IPS DF 4.7 (cell line): ENCODE data around the gene TMEM61.
"Not testable (repeated sequence)": the region's sequence is repeated elsewhere in the genome, so short reads cannot be mapped to it uniquely, and the experiment has no call there.

Source experiments
- DNase-seq: peaks from one replicate; pipeline ENCODE4 v3.0.0-alpha.2; 2013; ENCODE audit warnings: low spot score; ENCODE audit errors: extremely low read depth

TMEM61 gene

DNA sequence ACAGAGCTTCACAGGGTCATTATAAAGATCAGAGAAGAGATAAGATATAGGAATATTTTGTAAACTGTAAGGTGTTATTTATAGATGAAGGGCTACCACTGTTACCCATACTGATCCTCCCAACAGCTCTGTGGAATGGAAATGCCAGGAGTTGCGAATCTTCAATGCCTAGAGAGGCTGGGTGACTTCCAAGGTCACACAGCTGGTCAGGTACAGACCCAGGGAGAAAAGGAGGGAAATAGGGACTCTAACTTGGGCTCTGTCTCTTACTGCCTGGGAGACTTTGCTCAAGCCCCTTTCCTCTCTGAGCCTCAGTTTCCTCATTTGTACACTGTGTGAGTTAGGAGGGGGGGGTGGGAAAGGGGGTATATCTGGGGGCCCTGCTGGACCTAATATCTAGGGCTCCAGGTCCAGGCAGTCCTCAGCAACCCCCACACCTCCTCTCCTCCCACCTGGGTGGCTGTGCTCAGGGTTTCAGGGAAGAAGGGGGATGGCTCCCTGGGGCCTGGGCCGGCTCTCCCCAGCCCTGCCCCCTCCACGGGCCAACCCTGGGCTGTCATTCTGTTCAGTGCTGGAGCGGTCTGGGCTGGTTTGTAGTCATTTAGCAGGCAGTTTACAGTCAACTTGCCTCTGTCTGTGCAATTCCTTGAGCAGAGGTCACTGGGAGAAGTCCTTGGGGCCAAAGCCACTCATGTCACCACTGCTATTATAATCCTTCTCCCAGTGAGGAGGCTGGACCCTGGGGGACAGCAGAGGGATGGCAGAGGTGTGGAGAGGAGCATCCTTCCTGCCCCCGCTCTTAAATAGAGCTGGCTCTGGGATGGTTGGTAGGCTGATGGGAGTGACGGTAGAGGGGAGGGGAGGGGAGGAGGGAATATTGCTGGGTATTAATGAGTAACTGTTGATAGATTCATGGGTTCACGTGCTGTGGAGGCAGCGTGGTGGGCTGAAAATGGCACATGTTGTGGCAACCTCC, 20.0 kb downstream of the TMEM61 start:
- no peak for DNase-seq

DNA sequence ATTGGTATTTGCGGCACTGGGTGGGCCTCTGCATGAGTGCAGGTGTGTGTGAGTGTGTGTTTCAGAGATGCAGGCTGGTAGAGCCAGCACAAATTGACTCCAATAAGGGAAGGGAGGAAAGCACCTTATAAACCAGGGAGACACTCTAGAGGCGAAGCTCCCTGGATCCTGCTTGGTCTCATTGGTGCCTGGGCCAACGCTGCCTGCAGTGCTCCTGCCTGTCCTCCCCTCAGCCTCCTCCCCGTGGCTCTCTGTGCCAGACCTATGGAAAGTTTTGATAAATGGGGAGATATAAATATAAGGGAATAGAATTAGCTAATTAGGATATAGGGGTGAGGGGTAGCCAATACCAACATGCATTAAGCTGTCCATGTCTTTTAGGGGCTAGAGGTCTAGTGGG, 20.9 kb downstream of the TMEM61 start:
- no peak for DNase-seq

DNA sequence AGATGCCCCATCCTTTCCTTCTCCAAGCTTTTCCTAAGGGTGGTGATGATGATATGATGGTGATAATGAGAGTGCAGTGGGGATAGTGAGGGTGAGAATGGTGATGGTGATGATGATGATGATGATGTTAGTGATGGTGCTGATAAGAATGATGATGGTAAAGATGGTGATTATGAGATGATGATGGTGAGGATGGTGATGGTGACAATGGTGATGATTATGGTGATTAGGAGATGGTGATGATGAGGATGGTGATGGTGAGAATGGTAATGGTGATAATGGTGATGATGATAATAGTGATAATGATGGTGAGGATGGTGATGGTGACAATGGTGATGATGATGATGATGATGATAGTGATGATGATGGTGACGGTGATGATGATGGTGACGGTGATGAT, 22.3 kb downstream of the TMEM61 start:
- DNase-seq, result no peak

DNA sequence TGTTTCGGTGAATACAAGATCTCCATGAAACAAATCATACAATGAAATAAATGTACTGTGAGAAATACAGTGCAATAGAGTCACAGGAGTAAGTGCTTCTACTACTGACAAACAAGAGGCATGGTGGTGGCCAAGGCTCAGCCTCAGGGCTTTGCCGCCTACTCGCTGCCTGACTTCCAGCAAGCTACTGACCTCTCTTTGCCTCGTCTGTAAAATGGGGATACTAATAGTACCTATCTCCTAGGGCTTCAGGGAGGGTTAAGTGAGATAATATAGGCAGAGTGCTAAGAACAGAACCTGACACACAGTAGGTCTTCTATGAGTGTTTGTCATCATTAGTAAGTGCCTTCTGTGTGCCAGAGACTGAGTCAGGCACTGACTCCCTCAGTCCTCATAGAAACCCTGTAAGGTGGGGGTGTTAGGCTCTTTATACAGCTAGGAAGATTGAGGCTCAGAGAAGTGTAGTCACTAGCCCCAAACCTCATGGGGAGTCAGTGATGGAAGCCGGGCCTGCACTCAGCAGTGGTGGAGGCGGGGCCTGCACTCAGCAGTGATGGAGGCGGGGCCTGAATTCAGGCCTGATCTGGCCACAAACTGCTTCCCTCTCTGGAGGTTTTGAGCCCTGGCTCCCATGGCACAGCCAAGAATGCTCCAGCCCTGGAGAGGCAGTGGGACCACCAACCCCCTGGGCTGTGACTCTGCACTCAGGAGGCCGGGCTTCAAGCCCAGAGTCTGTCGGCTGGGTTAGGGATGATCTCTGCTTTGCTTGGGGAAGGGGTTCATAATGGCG, 25.1 kb downstream of the TMEM61 start:
- no peak for DNase-seq

DNA sequence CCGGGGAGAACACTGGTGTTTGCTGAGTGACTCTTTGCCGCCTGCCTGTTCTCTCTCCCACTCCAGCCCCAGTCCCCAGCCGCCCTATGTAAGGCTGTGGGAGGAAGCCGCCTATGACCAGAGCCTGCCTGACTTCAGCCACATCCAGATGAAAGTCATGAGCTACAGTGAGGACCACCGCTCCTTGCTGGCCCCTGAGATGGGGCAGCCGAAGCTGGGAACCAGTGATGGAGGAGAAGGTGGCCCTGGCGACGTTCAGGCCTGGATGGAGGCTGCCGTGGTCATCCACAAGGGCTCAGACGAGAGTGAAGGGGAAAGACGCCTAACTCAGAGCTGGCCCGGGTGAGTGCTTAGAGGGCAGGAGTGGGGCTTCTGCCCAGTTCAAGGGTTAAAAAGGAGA, 26.5 kb downstream of the TMEM61 start:
- no peak for DNase-seq

DNA sequence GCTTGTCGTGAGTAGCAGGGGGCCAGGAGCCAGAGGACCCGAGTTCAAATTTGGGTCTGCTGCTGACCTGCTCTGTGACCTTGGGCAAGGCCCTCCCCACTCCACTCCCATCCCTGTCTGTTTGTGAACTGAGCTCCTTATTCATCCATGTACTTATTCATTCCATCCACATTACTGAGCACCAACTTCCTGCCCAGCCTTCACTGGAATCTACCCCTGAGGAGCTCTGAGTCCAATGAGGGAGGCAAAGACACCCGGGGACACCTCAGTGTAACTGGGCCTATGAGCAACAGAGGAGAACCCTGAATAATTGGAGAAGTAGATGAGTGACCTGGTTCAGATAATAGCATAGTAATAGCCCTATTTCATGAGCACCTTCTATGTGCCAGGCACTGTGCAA, 27.2 kb downstream of the TMEM61 start:
- DNase-seq, result no peak

DNA sequence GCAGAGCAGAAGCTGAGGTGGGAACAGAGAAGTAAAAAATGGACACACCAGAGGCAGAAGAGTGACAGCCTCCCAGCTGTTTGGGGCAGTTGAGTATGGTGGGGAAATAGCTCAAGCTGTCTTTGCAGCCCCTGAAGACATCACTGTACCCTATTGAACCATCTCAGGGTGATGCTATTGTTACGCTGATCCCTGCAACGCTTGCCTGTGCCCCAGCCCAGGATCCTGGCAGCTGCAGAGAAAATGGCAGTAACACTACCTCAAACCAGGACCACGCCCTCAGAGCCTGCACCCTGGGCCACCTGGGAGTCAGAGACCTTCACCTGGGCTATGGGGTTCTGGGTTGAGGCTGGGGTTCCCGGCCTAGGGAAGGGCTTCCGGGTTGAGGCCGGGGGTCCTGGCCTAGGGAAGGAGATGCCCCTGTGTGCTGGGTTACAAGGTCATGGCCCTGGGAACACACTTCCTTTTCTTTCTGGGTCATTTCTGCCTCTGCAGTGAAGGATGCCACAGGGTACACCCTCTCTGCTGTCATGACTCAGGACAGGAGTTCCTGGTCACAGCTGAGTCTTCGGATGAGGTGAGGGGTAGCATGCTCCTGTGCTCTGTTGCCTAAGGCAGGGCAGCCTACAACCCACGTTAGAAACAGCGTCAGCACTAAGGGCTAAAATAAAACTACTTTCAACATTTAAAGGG, 29.9 kb downstream of the TMEM61 start:
- no peak for DNase-seq

DNA sequence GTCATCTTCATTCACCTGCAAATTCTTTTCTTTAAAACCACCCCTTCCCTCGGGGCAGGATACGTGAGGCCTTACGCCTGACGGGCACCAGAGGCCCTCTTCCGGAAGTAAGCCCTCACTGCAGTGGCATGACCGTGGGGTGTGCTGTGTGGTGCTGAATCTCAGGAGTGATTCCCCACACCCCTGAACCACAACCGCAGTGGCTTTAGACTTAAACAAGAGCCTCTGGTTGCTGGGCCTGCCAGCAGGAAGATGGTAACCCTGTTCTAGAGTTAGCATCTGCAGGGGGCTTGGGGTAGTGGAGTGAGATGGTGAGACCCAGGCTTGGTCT, 30.4 kb downstream of the TMEM61 start:
- DNase-seq, result no peak

DNA sequence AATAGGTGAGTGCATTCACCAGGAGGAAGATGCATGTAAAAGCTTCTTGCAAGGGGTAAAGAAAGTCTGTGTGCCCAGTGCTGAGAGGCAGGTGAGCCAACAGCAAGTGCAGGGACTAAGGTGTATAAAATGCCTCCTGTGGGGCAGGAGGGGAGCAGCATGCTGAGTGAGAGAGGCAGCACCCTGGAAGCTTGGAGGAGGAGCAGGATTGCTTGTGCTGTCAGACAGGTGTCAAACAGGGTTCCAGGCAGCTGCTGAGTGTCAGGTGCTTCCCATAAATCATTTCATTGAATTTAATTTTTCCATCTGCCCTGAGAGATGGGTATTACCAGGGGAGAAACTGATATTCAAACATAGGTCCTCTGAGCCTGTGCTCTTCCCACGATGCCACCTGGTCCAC, 32.2 kb downstream of the TMEM61 start:
- no peak for DNase-seq

DNA sequence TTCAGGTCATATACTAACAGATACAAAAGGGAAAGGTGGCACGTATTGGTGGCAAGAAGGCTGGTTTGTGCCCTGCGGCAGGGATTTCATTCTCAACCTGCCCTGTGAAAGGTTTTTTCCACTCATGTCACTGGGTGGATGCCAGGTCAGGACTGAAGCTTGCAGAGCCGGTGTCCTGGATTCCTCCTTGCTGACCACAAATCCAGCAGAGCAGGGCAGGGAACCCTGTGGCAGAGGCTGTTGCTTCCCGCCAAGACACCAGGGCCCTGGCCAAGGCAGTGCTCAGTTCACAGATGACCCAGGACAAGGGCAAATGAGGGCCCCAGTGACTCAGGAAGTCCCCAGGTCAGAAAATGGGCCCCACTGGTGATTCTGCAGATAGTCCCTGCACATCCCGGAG, 34.7 kb downstream of the TMEM61 start:
- DNase-seq, result no peak

DNA sequence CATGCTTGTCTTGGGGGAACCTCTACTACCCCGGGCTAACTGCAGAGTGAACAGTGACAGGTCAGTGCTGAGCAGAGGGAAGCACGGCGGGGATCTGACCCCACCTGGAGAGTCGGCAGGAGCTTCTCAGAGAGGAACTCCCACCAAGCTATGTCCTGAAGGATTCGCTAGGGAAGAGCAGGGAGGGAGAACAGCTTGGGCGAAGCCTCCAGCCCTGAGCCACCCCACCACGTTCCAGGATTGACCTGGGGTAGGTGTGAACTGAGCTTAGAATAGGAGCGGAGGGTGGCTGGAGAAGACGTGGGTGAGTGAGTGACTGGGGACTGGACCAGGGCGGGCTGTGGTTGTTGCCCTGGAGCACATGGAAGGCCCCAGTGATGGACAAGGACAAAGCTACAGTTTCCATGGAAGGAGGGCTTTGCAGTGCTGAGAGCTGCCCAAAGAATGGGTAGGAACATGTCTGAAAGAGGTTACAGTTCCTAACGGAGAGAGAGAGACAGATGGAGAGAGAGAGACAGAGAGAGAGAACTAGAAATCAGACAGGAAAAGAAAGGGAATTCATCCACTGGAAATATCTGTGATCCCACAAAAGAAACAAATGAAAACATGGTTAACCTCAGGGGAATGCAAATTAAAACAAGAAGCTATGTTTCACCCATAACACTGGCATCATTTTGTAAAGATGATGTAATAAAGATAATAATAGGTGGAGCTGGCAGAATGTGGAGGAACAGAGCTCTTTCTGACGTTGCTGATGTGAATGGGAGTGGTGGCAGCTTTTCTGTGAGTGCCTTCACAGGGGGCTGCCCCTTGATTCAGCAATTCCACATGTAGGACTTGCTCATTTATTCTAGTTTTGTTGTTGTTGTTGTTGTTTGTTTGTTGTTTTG, 35.5 kb downstream of the TMEM61 start:
- DNase-seq, result no peak

DNA sequence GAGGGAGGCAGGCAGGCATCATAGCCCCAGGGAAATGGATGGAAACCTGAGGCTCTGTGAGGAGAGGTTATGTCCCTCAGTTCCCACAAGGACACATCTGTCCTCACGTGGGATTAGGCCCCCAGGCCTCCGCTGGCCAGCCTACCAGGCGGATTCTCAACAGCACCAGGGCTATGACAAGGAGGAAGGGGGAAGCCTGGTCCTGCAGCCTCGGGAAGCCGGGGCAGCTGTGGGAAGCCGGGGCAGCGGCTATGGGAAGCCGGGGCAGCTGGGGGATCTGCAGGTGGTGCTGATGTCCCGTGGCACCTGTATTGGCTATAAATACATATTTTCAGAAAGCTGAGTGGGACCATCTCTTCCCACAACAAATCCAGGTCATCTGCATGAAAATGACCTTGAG, 38.0 kb downstream of the TMEM61 start:
- no peak for DNase-seq

DNA sequence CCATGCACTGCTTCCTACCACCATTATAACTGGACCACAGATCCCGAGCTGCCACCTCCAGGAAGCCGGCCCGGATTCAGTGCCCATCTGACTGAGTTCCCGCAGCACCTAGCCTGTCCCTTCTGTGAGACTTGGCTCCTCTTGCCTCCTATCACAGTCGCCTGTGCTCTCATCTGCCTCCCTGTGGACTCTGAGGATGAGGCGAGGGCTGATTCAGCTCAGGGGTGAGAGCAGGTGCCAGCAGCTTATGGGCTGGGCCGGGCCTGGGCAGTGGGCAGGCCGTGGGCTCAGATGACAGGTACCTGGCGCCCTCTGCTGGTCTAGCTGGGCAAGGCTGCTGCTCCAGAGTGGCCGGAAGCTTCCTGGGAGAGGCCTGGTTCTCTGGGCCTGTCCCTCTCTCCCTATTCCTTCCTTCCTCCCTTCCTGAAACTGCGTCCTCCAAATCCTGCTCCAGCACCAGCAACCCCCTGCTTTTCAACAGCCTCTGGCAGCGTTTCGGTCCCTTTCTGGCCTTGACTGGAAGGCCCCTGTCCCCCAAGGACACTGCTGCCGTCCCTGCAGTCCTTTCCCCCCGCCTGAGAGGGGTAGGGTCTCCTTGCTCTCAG, 41.6 kb downstream of the TMEM61 start:
- peak; percentile 93 for DNase-seq

DNA sequence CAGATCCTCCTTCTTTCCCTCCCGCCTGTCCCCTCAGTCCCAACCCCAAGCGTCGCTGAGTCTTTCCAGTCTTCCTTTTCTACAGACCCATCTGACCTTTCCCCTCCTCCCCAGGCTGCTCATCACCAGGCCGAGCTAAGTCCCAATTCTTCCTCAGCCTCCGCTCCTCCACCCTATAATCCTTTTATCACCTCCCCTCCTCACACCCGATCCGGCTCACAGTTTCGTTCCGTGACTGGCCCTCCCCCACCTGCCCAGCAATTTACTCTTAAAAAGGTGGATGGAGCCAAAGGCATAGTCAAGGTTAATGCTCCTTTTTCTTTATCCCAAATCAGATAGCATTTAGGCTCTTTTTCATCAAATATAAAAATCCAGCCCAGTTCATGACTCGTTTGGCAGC, 43.7 kb downstream of the TMEM61 start:
- DNase-seq, result not testable (repeated sequence)

DNA sequence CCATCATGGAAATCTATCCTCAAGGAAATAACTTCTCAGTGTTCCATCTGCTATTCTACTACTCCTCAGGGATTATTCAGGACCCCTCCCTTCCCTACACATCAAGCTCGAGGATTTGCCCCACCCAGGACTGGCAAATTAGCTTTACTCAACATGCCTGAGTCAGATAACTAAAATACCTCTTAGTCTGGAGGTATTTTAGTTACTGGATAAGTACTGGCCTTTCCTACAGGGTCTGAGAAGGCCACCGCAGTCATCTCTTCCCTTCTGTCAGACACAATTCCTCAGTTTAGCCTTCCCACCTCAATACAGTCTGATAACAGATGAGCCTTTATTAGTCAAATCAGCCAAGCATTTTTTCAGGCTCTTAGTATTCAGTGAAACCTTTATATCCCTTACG, 46.3 kb downstream of the TMEM61 start:
- DNase-seq, result not testable (repeated sequence)

DNA sequence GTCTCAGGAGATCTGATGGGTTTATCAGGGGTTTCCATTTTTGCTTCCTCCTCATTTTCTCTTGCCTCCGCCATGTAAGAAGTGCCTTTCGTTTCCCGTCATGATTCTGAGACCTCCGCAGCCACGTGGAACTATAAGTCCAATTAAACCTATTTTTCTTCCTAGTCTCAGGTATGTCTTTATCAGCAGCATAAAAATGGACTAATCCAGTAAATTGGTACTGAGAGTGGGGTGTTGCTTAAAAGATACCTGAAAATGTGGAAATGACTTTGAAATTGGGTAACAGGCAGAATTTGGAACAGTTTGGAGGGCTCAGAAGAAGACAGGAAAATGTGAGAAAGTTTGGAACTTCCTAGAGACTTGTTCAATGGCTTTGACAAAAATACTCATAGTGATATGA, 50.7 kb downstream of the TMEM61 start:
- not testable (repeated sequence) for DNase-seq

DNA sequence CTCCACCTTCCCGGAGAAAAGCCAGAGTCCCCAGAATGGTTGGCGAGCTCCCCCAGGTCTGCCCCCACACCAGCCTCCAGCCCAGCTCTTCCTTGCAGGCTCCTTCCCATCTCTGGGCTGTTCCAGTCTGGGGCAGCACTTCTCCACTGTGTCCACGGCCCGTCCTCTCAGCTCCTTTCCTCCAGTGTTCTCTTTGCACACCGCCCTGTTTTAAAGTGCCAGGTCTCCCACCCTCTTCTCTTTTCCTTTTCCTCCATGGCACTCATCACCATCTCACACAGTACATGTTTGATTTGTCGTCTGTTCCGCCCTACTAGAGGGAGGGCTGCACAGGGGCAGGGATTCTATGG, 52.8 kb downstream of the TMEM61 start:
- DNase-seq, result no peak

DNA sequence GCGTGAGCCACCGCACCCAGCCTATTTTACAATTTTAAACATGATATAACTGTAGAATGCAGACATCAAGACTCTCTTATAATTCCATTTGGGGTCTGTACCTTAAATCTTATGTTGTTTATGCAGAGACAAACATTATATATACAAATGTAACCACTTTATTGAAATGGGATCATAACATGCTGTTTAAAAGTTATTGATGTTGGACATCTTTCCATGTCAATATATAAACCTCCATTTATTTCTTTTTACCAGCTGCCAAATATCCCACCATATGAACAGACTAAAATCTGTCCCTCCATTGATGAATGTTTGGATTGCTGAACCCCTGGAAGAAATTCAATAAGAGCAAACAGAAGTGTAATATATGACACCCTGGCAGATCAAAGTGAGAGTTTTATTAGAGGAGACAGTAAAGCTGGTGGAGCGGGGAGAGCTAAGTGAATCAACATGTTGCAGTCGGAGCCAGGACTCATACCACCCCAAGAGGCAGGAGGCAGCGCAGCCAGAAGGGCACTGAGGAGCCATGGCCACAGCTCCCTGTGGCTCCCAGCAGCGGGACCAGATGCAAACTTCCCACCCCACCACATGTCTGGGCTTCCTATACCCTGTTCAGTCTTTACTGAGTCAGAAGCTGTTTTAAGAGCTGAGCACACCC, 54.2 kb downstream of the TMEM61 start:
- no peak for DNase-seq

DNA sequence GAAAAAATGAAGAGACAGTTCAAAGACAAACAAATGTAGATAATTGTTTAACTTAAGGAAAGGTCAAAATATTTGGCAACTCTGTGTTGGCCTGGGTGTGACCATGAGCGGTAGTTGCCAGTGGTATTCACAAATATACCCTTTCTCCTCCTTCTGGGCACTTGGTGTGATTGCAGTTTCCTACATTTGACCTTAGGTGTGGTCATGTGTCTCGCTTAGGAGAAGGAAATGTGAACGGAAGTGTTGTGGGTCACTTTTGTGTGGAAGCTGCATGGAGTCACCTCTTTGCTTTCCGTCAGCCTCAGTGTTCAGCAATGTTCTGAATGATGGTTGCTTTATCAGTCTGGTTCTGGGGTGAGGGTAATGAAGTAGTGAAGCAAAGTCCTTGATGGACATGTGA, 55.5 kb downstream of the TMEM61 start:
- no peak for DNase-seq
